Fibroblast of the conjunctiva (primary cell): ENCODE data around the gene LRRTM4.
"Not testable (repeated sequence)": the region's sequence is repeated elsewhere in the genome, so short reads cannot be mapped to it uniquely, and the experiment has no call there.

Experiments used
- DNase-seq: peaks from one replicate; pipeline ENCODE4 v3.0.0-alpha.2; 2010; ENCODE audit warnings: low read depth

LRRTM4 gene

DNA sequence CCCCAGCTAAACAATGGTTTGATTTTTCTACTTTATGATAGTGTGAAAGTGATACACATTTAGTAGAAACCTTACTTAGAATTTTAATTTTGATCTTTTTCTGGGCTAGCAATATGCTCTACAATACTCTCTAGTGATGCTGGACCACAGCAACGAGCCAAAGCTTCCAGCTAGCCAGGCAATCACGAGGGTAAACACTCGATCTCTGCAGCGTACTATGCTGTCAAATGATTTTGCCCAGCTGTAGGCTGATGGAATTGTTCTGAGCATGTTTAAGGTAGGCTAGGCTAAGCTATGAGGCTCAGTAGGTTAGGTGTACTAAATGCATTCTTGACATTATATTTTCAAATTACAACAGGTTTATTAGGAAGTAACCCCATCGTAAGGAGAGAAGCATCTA is 207.5 kb downstream of the LRRTM4 start:
- DNase-seq = no peak

DNA sequence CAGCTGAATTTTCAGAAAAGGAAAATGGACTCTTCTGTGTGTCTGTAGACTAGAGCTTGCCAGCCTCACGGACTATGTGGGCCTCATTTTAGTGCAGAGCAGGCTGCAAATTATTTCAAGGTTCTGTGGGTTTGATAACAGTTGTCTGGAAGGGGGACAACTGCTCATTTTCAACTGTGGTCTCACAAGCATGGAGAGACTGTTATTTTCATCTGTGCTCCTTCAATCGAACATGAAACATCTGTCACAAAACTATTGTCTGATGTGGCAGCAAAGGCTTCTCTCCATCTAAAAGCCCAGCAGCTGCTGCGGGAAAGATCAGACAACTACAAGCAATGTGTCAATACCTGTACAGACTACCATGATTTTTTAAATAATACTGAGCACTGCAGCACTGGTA is 211.8 kb downstream of the LRRTM4 start:
- DNase-seq = no peak

DNA sequence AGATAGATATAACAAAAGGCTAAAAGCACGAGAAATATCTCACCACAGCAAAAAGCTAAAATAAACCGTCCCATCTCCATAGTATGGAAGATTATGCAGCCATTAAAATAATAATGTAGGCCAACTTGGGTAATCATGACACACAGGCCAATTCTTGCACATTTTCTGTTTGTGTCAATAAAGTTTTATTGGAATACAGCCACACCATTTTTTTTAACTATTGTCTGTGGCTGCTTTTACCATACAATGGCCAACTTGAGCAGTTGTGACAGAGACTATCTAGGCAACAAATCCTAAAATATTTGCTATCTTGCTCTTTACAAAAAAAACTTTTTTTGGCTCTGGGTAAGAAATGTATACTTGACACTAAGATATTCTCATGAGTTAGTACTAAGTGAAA is 212.5 kb downstream of the LRRTM4 start:
- DNase-seq = no peak

DNA sequence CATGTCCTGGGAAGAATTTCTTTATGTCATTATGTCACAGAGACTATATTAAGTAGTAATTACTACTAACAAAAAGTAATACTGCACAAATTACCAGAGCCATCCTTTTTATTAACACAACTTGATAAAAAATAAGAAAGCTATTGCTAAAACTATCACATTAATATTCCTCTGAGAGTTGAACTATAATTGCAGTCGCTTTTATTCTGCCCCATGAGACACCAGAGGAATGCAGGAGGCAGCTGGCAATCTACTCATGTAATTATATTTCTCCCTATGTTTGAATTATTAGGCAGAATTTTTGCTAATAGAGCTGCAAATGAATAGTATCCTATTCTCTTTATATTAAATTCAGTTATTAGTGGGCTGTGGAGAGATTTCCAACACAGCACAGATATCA is 220.7 kb downstream of the LRRTM4 start:
- no peak for DNase-seq

DNA sequence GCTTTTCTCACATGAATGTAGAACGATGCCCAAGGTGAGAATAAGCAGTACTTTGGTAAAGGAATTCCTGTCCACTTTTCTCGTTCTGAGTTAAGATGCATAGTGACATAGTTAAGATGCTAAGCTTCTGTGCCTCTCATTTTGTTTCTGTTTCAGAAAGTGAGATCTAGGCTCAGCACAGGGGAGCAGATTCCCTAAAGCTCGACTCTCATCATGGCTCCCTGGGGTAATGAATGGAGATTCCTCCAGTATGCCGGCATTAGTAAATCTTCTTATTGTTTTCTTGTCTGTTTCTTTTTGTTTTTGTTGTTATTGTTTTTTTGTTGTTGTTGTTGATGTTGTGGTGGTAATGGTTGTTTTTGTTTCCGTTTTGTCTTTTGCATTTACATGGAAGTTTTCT is 225.4 kb downstream of the LRRTM4 start:
- no peak for DNase-seq

DNA sequence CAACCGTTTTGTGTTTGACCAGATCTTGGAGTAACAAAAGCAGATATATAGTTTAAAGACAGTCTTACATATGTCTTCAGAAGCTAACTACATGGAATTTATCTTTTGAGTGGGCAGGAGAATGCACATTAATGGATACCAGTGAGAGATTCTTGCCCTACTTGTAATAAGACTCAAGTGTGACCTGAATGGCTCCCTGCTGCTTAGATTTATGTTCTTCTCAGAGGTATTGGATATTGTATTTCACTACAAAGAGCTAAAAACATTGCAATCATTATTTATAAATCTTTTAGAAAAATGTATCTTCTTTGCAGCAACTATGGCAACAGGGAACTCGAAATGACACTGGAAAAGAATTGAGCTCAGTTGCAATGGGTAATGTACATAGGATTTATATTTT is 227.7 kb downstream of the LRRTM4 start:
- DNase-seq = no peak

DNA sequence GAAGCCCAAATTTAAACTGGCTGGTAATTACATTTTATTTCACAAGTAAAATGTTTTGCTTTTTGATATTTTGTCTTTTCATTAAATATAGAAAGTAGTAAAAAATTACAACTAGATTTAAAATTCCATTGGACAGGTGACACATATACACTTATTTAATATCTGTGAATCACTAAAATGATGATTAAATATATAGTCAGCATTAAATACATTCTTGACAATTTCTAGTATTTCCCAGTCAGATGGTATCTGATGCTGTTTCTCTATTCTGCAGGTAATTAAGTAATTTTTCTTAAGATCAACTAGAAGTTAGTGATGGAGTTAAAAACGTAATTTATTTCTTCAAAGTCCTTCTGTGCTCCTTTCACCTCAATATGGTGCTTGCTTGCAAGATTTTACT is 237.8 kb downstream of the LRRTM4 start:
- DNase-seq = no peak

DNA sequence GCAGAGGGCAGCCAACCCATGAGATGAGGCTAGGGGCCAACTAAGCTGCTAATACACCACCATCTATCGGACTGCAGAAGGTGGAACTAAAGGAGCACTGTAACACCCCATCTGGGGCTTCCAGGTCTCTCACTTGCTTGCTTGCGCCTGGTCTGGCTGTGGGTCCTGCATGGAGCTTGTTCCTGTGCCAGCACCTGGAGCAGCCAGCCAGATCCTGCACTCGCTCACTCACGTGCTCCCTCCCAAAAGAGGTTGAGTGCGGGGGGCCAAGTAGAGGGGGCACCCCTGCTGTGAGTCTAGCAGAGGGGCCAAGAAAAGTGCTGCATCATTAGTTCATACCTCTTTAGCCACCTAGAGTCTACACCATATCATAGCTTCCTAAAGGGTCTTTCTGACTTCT is 250.9 kb downstream of the LRRTM4 start:
- DNase-seq = no peak

DNA sequence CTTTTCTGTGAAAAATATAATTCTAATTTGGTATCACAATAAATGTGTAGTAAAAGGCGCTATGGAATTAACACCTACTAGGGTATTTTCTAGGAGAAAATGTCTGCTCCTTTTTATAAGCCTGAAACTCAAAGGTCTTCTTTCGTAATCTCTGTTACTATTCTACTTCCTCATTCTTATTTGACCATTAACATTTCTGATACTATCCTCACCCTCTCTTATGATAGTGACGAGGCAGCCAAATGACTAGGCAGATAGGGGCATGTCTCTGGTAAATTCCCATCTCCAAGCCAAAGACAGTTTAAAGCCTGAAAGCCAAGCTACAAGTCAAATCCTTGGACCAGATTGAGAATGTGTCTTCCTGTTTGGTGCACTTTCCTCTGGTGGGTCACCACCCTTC is 251.7 kb downstream of the LRRTM4 start:
- DNase-seq = no peak

DNA sequence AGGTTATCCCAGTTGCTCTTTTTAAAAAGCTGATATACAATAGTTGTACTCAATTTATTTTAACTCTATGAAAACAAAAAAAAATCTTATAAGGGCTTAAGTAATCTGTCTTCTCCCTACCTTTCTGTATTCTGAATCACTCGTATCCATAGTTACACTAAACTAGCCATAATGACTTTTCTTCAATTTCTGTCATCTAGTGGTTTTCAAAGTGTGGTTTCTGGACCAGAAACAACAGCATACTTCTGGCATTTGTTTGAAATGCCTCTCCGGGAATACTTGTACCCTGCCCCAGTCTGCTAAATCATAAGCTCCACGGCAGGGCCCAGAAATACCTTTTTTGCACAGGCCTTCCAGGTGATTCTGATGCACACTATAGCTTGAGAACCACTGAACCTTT is 253.6 kb downstream of the LRRTM4 start:
- DNase-seq = no peak

DNA sequence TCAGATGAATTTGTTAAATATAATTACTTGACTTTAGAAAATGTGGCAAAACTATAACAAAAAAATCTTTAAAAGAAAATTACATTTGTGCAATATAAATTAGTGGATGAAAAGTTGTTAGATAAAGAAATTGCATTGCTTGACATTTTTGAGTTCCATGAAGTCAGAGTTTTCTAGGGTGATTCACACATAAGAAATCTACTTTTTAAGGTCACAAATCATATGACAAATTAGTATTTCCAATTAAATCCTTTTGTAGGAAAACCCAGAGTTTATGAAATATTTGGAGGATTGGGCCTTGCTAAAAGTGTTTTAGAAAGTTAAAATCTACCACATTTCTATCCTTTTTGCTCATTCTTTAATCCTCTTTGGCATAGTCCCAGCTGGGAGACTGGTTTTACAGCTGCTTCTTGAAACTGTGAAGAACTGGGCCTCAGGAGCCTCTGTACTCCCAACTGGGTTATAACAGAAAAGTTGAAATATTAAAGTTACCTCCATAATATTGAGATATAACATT is 289.2 kb downstream of the LRRTM4 start:
- no peak for DNase-seq

DNA sequence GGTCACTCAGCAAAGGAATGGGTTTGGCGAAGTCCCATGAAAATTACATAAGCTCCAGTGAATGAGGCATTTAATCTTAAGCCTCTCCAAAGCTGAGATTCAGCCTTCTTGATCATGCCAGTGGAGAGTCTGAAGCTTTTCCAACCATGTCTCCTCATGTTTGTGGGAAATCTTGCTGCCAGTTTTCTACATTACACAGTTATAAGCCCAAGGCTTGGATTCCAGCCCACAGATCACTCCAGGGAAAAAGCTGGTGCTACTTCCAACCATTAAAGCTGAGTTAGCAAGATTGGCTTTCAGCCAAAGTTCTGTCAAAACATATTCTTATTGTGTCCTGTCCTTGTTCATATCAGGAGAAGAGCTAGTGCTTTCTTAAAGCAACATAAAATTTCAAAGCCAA is 293.8 kb downstream of the LRRTM4 start:
- no peak for DNase-seq

DNA sequence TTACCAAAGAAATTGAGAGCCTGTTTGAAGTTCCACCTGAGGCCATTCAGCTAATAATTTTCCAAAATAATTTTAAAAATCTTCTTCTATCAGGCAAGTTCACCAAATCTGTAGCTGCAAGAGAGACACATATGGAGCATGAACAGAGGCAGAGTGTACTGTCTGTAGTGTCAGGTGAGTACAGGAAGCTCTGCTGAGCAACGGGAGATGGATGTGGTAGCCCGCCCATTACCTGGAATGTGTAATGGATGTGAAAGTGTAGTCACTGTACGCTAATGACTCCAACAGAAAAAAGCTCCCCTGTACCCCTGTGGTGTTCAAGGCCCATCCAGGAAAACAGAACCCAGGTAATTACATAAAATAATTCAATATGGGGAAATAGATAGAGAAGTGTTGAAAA is 311.5 kb downstream of the LRRTM4 start:
- DNase-seq = no peak

DNA sequence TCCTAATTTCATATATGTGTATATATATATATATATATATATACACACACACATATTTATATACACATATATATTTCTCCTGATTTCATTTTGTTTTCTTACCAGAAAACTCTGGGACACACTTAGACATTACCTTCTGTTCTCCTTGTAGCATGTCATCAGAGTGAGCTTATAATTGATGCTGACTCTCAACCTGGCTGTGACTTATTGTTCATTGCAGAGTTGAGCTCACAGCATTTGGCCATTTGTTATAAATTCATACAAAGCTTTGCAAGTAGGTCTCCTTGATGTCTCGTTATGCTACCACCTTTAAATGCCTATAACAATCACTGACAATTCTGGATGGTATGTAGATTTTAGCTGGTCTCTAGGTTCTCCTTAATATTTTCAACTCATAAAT is 314.8 kb downstream of the LRRTM4 start:
- DNase-seq = no peak

DNA sequence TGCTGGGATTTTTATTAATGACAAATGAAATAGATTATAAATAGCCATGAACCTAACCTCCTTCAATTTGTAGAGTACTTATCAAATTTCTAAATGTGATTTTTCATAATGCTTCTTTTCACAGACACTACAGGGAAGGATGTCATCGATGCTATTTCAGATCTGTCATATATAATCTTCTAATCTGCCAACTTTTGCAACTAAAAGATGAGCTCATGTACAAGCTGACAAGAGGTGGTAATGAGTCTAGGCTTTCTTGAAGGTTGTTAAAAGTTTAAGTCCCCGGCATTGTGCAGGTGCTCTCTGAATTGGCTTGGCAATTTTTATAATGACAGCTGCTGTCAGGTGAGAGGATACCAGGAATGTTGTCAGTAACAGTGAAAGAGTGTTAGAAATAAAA is 320.4 kb downstream of the LRRTM4 start:
- no peak for DNase-seq

DNA sequence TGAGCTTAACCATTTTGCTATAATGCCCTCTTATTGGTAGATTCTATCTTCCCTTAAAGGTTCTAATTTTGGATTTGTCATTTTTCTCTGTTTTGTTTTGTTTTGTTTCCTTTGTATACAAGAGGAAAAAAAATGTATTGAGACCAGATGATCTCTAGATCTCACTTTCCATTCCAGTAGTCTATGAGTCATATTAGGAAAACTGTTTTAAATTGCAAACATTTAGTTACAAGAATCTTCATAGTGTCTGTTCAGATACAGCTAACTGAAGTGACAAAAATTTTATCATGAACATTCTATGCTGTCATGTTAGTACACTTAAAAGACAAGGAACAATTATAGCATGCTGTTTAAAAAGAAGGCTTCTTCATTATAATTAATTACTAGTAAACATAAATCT is 322.8 kb downstream of the LRRTM4 start:
- DNase-seq = no peak

DNA sequence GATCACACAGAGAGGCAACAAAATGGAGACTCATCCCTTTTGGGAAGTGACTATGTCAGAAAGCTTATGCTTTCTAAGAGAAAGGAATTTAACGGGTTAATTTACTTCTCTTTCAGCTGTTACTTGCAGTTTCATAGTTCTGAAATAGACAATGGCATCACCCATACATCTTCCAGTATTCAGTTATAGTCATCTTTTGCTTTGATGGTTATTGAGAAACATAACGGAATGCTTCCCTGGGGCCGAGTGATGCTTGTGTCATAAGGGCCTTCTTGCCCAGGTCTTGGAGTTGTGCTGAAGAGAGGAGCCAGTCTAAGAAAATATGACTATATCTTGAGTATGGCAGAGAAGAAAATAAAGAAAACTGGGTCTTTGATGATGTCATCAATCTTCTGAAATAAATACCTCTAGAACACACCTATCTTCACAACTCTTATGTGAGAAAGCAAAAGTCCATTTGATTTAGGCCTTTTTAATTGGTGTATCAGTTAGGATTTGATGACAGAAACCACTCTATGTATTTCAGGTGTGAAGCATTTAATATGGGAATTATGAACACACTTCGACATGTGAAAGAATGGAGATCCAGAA is 328.2 kb downstream of the LRRTM4 start:
- no peak for DNase-seq

DNA sequence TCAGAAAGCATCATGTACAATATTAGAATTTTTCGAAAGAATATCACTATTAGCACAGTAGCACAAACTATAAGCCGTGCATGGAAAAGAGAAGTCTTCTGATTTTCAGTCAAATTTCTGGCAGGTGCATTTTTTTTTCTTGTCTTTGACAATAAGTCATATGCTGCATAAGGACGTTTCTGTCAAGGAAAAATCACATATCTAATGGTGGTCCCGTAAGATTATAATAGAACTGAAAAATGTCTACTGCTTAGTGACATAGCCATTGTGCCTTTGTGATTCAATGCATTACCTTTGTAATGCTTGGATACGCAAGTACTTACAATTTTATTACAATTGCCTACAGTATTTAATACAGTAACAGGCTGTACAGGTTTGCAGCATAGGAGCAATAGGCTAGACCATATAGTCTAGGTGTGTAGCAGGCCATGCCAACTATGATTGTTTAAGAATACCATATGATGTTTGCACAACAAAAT is 329.3 kb downstream of the LRRTM4 start:
- no peak for DNase-seq

DNA sequence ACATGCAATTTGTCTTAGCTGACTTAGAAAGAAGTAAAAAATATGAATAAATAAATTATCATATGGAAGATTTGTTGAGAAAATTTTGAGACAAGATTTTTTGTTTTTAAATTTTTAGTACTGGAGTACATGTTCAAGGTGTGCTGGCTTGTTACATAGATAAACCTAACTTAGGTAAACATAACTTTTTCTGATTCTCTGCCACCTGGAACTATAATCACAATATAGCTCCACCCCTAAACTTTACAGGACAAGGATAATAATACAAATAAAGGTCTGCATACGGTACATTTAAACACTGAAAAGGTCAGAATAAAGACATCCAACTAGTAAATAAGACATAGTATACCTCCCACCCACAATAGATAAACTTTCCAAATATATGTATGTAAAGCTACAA is 330.5 kb downstream of the LRRTM4 start:
- no peak for DNase-seq

DNA sequence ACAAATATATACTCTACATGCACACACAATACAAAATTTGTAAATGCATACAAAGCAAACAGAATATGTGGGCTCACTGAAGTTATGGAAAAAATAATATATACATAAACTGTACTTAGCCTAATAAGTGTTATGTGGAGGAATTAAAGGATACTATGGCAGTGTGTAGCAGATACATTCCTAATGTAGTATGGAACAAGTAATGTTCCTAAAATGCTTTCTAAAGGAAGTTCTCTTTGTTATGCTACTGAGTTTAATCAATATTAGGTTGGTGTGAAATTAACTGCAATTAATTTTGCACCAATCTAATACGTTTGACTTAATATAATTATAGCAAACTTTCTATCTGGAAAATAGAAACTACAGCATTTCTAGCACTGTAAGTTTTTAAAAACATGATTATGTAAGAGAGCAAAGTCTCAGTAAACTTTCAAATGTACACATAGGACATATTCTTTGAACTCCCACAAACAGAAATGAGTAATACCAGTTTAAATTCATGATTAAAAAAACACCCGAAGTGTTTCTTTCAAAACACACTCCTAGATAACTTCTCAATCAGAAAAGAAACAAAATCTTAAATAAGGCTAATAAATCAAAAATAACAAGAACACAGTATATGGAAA is 331.3 kb downstream of the LRRTM4 start:
- no peak for DNase-seq

DNA sequence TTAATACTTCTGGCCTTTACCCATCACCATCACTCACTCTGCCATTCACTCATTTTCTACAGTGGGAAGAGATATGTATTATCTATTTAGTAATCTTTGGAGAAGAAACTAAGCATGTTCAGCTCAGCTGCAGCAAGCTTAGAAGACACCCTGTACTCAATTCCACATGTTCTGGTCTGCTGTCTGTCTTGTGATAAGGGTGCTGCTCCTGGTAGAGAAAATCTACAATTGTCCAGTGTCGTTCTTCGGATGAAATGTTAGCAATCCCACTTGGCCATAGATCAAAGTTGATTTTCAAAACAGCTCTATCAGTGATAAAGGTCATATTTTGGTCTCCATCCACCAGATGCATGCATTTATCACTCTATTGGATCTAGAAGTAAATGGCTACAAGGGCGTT is 337.1 kb downstream of the LRRTM4 start:
- DNase-seq = no peak

DNA sequence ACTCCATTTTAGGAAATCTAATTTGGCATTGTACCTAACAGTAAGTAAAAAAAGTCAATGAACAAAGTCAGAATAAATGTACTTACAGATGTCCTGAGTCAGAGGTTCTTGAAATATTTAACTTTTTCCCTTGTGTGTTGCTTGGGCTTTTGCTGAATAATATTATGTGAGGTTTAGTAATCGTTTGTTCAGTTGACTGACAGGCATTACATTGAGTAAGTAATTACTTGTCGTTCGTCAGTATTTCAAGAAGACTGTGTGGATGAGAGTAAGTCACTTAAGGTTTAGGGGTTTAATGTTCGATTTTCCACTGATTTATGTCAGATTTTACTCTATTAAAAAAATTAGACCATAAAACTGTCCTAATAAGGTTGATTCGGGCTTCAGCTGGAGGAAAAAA is 342.9 kb downstream of the LRRTM4 start:
- no peak for DNase-seq

DNA sequence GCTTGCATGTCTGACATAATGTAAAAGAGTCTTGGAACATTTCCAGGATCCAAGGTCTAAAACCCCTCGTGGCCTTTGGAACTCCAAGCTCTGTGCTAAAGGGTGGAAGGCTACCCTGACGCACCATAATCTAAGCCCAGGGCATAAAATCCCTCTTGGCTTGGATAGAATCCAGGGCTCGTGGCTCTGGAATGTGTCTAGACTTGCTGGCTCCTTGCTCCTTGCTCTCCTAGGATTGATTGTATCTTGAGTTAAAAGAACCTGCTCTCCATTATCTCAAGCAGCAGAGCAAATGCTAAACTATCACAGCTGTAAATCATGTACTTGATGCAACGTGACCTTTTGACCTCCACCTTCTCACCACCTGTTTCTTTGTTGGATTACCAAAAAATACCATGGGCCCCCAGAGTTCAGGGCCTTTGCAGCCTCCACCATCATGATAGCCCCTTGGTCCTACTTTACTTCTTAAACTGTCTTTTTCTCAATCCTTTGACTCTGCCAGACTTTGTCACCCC is 346.9 kb downstream of the LRRTM4 start:
- DNase-seq = not testable (repeated sequence)

DNA sequence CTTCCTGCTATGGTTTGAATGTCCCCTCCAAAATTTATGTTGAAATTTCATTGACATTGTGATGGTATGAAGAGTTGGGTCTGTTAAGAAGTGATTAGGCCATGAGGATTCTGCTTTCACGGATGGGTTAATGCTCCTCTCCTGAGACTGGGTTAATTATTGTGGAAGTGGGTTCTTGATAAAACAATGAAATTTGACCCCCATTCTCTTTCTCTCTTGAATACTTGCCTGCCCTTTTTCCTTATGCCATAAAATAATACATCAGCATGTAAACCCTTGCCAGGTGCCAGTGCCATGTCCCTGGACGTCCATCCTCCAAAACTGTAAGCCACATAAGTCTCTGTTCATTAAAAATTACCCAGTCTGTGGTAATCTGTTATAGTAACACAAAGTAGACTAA is 352.8 kb downstream of the LRRTM4 start:
- no peak for DNase-seq
